Measurements from ENCODE around the gene SH3RF2.
"Not testable (repeated sequence)": the region's sequence is repeated elsewhere in the genome, so short reads cannot be mapped to it uniquely, and the experiment has no call there.

The SH3RF2 gene

GRCh38 chr5:146007989-146008388 lies 71.6 kb downstream of the SH3RF2 start:
- DNase-seq (ENCODE audit: low spot score), result no peak

GRCh38 chr5:146009020-146009419 lies 72.6 kb downstream of the SH3RF2 start:
- DNase-seq (ENCODE audit: low spot score), result no peak

GRCh38 chr5:146010447-146010846 lies 74.1 kb downstream of the SH3RF2 start:
- not testable (repeated sequence) for DNase-seq (ENCODE audit: low spot score)

DNA sequence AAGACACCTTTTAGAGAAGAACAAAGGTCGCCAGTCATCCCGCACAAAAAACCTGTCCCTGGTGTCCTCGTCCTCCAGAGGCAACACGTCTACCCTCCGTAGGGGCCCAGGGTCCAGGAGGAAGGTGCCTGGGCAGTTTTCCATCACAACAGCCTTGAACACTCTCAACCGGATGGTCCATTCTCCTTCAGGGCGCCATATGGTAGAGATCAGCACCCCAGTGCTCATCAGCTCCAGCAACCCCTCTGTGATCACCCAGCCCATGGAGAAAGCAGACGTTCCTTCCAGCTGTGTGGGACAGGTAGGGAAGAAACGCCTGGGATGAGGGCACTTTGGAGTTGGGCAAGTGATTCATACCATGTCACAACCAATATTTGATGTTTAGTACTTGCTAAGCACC lies 77.4 kb downstream of the SH3RF2 start:
- no peak for DNase-seq (ENCODE audit: low spot score)

GRCh38 chr5:146015001-146015400 lies 78.6 kb downstream of the SH3RF2 start:
- no peak for DNase-seq (ENCODE audit: low spot score)

DNA sequence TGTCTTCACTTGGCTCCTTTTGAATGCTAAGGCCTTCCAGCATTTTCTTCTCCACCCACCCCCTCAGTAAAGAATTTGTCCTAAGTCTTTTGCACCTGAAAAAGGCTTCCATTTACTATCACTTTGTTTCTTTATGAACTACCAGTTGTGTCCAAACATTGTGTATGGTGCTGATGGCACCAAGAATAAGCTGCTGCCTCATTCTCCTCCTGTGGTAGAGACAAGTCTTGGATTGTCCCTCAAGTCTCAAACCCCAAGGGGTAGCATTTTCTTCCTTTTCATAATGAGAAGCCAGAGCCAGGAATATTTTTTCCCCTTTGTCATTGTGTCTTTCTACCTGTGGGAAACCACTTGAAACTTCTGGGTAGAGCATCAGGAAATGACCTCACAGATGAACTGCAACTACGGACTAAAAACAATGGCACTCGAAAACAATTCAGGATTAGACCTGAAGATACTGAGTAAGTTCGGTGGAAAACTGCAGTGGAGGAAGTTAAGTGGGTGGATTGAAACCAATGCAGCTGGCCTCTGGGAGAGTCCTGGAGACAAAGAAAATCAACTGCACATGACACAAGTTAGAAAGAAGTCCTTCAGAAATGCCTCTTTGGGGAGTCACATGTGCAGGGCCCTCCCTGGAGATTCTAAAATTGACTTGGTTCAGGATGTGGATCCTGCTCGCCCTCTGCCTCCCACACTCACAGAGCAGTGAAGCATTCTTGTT lies 80.5 kb downstream of the SH3RF2 start:
- no peak for DNase-seq (ENCODE audit: low spot score)

DNA sequence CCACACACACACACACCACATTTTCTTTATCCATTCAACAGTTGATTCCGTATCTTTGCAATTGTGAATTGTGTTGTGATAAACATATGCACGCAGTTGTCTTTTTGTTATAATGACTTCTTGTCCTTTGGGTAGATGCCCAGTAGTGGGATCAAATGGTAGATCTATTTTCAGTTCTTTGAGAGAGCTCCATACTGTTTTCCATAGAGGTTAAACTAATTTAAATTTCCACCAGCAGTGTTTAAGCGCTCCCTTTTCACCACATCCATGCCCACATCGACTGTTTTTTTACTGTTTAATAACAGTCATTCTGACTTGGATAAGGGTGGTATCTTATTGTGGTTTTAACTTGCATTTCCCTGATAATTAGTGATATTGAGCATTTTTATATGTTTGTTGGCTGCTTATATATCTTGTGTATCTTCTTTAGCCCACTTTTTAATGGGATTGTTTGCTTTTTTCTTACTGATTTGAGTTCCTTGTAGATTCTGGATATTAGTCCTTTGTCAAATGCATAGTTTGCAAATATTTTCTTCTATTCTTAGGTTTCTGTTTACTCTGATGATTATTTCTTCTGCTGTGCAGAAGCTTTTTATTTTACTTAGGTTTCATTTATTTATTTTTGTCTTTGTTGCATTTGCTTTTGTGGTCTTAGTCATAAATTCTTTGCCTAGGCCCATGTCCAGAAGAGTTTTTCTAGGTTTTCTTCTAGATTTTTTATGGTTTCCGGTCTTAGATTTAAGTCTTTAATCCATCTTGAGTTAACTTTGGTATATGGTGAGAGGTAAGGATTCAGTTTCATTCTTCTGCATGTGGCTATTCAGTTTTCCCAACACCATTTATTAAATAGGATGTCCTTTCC lies 82.4 kb downstream of the SH3RF2 start:
- no peak for DNase-seq (ENCODE audit: low spot score)

DNA sequence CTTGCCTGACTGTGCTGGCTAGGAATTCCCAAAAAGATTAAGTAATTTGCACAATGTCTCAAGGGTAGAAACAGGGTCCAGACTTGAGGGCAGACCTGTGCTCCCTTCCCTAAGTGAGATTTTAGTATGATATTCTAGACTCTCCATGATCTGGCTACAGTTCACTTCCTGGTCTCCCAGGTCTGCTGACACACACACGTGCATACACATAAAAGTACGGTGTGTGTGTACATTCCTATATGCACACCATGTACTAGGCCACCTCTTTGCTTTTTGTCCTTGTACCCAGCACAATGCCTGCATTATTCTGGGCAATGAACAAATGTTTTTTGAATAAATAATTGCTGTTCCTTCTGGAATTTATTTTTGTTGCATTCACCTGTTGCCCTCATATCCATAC lies 83.7 kb downstream of the SH3RF2 start:
- DNase-seq (ENCODE audit: low spot score), result no peak

DNA sequence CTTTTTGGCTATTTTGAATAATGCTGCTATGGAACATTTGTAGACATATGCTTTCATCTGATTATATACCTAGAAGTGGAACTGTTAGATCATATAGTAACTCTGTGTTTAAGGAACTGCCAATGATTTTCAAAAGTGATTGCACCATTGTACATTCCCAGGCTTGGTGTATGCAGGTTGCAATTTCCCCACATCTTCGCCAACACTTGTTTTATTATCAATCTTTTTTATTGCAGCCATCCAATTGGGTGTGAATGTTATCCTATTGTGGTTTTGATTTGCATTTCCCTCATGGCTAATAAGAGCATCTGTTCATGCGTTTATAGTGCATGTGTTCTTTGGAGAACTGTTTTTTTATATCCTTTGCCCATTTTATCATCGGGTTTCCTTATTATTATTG lies 87.7 kb downstream of the SH3RF2 start:
- DNase-seq (ENCODE audit: low spot score), result no peak

DNA sequence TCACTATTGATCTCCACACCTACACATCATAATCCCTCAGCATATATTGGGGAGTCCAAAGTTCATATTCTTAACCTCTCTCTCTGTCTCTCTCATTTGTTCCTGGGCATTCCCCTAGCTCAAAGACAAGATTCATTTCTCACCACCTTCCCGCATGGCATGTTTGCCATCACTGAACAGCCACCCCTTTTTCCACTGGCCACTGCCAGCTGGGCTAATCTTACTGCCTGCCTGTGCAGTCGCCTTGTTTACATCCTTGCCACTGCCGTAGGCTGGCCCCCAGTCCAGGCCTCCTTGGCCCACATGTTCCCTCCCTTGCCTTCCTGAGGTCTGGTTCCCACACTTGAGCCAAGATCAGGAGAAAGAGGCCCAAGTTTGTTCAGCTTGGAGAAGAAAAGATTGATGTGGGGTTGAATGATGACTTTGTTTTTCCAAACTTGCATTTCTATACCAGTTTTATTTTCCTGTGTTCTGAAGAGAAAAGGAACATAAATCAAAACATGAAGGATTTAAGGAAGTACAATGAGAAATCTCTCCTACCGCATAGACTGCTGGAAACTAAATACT lies 88.8 kb downstream of the SH3RF2 start:
- DNase-seq (ENCODE audit: low spot score), result no peak

GRCh38 chr5:146025681-146026080 lies 89.3 kb downstream of the SH3RF2 start:
- DNase-seq (ENCODE audit: low spot score), result no peak

GRCh38 chr5:146026307-146027010 lies 90.1 kb downstream of the SH3RF2 start:
- no peak for DNase-seq (ENCODE audit: low spot score)

DNA sequence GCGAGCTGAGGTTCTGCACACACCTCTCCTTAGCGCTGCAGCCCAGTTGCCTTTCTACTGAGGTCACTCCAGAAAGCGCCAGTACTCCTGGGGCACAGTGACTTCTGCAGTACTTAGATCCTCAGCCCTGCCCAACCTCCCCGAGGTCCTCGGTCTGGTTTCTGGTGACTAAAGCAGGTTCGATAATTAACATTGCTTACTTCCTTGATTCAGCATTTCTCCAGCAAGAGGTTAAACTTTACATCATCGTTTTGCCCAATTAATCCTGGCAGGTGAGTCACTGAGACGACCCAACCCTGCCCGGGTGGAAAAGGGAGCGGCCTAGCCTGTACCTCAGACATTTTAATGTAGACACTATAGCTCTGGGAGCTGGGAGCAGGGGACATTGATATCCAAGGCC lies 91.4 kb downstream of the SH3RF2 start:
- no peak for DNase-seq (ENCODE audit: low spot score)

GRCh38 chr5:146032911-146033310 lies 96.5 kb downstream of the SH3RF2 start:
- DNase-seq (ENCODE audit: low spot score), result no peak

- DNase-seq (ENCODE audit: low spot score), result no peak
These were observed 97.7 kb downstream of the SH3RF2 start for GRCh38 chr5:146034127-146034526.

DNA sequence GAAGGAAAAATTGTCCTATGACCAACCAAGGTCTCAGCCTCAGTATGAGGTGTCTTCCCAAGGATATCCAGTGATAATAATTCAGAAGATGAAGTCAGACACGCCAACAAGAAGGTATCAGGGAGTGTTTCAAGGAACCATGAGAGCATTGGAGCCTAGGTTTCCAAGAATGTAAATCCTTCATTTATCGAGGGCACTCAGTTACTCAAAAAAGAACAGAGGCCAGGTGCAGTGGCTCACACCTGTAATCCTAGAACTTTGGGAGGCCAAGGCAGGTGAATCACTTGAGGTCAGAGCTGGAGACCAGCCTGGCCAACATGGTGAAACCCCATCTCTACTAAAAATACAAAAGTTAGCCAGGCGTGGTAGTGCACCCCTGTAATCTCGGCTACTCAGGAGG lies 98.2 kb downstream of the SH3RF2 start:
- no peak for DNase-seq (ENCODE audit: low spot score)

- DNase-seq (ENCODE audit: low spot score), result no peak
These were observed 103.0 kb downstream of the SH3RF2 start for GRCh38 chr5:146039420-146039819.

DNA sequence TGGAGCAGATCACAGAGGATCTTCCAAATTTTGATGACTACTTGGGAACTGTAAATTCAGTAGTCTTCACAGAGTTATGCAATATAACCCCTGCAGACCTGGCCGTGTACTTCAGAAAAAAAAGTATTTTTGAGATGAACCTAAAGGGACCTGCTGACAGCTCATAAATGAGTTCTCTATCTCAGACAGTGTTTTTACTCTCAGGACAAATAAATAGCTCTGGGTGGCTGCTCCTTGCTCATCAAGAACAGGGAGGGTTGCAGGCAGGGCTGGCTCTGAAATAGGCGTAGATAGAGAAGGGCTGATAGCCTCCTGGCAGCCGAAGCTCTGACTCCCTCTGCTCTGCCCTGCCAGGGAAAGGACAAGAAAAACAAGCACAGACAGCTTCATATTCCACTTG lies 104.1 kb downstream of the SH3RF2 start:
- no peak for DNase-seq (ENCODE audit: low spot score)

- no peak for DNase-seq (ENCODE audit: low spot score)
These were observed 104.9 kb downstream of the SH3RF2 start for GRCh38 chr5:146041180-146041789.

- DNase-seq (ENCODE audit: low spot score), result no peak
These were observed 106.4 kb downstream of the SH3RF2 start for GRCh38 chr5:146042628-146043279.

DNA sequence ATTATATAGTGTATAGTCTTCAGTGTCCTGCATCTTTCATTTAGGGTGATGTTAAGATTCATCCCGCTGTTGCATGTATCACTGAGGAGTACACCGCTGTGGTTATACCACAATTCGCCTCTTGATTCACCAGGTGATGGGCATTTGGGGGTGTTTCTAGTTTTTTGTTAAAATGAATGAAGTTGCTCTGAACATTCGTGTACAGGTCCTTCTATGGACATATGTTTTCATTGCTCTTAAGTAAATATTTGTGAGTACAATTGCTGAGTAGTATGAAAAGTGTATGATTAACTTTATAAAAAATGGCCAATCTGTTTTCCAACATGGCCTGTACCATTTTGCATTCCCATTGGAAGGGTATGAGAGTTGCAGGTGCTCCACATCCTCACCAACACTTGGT lies 107.3 kb downstream of the SH3RF2 start:
- no peak for DNase-seq (ENCODE audit: low spot score)

DNA sequence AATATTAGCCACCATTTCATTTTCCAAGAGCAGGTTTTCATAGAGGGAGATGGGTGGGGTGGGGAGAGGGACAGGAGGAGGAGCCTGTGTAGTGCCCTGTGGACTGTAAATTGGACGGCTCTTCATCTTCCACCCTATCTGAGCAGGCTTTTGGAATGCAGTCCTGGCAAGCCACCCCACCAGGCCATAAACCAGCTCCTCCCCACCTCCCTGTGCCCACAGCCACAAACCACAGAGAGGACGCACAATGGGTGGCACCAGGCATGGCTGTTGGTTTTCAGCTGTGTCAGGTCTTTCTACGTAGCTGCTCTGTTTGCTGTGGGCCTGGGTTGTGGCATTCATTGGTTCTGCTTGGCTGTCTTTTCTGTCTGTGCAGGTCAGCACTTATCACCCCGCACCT lies 111.0 kb downstream of the SH3RF2 start:
- no peak for DNase-seq (ENCODE audit: low spot score)
